ENCODE results near the gene RBL2.

DNA sequence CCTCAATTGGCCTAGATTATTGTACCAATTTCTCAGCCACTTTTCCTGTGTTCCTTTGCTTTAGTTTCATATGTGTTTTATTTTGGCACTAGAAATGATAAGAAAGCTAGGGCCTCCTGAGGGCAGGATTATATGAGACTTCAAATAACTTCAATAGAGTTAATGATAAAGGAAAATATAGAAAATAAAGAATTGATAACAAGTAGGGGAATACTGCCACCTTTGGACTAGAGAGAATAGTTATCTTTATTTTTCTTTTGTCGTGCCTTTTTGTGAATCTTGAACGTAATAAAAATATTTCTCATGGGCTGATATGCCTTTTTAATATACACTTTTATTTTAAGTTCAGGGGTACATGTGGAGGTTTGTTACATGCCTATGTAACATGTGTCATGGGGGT, 29.3 kb upstream of the RBL2 start:
- TF ChIP-seq GATA2 (IDR thresholded peaks at IDR 0.05; ENCODE audit: low read depth, low read length) (no peak), GATA3 (IDR thresholded peaks at IDR 0.05; ENCODE audit: low read depth, low read length) (no peak)

Measured in SH-SY5Y (cell line).